GM12892 (cell line): Measurements from ENCODE around the gene RBM20.

Source experiments
- POLR2A ChIP-seq: IDR thresholded peaks from 2 replicates; pipeline ENCODE4 v1.6.1; 2011; ENCODE audit warnings: low read depth, low read length, control low read depth
- TAF1 ChIP-seq: IDR thresholded peaks from 2 replicates; pipeline ENCODE4 v1.6.1; 2011; ENCODE audit warnings: low read depth, mild to moderate bottlenecking, control low read depth, low read length, borderline replicate concordance

GRCh38 chr10:110862961-110863360 is 218.8 kb downstream of the RBM20 start:
- TF ChIP-seq TAF1: no peak
- no peak for TF ChIP-seq POLR2A
